Cardiac muscle cell (in vitro differentiated cells and primary cell): ENCODE data around the gene VASH2. TPM values are rescaled to one million over a fixed set of nuclear protein-coding genes. Genes with fewer than 3 reads are reported as not detected.

Experiments
- DNase-seq, 2 donors: peaks; one replicate each; pipeline versions ENCODE4 v3.0.0 to v3.0.0-alpha.2; 2010 to 2017; ENCODE audit warnings: low read depth in 1 of 2, low spot score in 1 of 2
- H3K27ac ChIP-seq: fragments of 200-600 bp; sonication (generic); 2 replicates; pipeline ENCODE4 v1.5.1; 2016
- H3K27me3 ChIP-seq: fragments of 200-600 bp; sonication (generic); 2 replicates; pipeline ENCODE4 v1.6.0; 2016; ENCODE audit warnings: control low read depth
- H3K36me3 ChIP-seq: fragments of 200-600 bp; sonication (generic); 2 replicates; pipeline ENCODE4 v1.5.1; 2016; ENCODE audit warnings: control low read depth
- H3K4me1 ChIP-seq: fragments of 200-600 bp; sonication (generic); 2 replicates; pipeline ENCODE4 v1.8.1; 2017; ENCODE audit warnings: low read depth, mild to moderate bottlenecking, mixed run types
- H3K4me3 ChIP-seq: fragments of 200-600 bp; sonication (generic); 2 replicates; pipeline ENCODE4 v1.5.1; 2016; ENCODE audit warnings: mild to moderate bottlenecking
- H3K9me3 ChIP-seq: fragments of 200-600 bp; sonication (generic); 2 replicates; pipeline ENCODE4 v1.5.1; 2017; ENCODE audit warnings: low read depth, mild to moderate bottlenecking, control low read depth
- polyA plus RNA-seq: library from polyadenylated mRNA; unstranded; fragments of >200 nt; fragmentation: Nextera tagmentation; extraction: Ambion mirVana; gene quantifications from 2 replicates; pipeline ENCODE4 v1.2.1, GENCODE V29; 2016
- total RNA-seq: library from RNA; depleted of rRNA; stranded (reverse); fragments of >200 nt; gene quantifications from 2 replicates; pipeline ENCODE4 v1.2.3, GENCODE V29; 2016
- TF ChIP-seq, protein P1 (sequence below): IDR thresholded peaks from 2 replicates; pipeline ENCODE4 v1.5.1; 2012; ENCODE audit warnings: low read depth, mild to moderate bottlenecking, low read length

The VASH2 gene
- total and polyA plus RNA-seq, 2 experiments from 2014 or later = 3.4 to 5.8 TPM

GRCh38 chr1:212937034-212937433 is 13.3 kb upstream of the VASH2 start:
- TF ChIP-seq, protein P1, sequence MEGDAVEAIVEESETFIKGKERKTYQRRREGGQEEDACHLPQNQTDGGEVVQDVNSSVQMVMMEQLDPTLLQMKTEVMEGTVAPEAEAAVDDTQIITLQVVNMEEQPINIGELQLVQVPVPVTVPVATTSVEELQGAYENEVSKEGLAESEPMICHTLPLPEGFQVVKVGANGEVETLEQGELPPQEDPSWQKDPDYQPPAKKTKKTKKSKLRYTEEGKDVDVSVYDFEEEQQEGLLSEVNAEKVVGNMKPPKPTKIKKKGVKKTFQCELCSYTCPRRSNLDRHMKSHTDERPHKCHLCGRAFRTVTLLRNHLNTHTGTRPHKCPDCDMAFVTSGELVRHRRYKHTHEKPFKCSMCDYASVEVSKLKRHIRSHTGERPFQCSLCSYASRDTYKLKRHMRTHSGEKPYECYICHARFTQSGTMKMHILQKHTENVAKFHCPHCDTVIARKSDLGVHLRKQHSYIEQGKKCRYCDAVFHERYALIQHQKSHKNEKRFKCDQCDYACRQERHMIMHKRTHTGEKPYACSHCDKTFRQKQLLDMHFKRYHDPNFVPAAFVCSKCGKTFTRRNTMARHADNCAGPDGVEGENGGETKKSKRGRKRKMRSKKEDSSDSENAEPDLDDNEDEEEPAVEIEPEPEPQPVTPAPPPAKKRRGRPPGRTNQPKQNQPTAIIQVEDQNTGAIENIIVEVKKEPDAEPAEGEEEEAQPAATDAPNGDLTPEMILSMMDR = no peak
- DNase-seq = no peak
- H3K4me3 ChIP-seq = no peak overlapping the region

DNA sequence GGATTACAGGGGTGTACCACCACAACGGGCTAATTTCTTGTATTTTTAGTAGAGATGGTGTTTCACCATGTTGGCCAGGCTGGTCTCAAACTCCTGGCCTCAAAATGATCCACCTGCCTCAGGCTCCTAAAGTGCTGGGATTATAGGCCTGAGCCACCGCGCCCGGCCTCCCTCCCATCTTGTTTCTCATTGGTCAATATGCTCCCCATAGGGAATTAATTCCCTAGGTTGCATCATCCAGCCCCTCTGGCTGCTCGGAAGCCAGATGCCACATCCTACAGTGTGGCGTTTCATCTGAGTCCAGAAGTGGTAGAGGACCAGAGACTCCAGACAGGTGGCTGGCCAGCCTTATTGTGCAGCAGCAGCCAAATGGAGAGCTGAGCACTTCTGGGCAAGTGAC is 11.5 kb upstream of the VASH2 start:
- no peak for DNase-seq
- no peaks in the 10 kb centered on the region for H3K36me3 ChIP-seq
- no peak overlapping the region for H3K4me3 ChIP-seq
- no peaks in the 10 kb centered on the region for H3K27me3 ChIP-seq
- TF ChIP-seq, protein P1 = no peak
- no peaks in the 10 kb centered on the region for H3K9me3 ChIP-seq
- no peaks in the 10 kb centered on the region for H3K4me1 ChIP-seq
- no peak overlapping the region for H3K27ac ChIP-seq

More at GRCh38 chr1:212937034-212937433, 13.3 kb upstream of the VASH2 start:
- H3K9me3 ChIP-seq = no peaks in the 10 kb centered on the region
- H3K27me3 ChIP-seq = no peaks in the 10 kb centered on the region
- no peaks in the 10 kb centered on the region for H3K4me1 ChIP-seq
- H3K36me3 ChIP-seq = no peaks in the 10 kb centered on the region
- H3K27ac ChIP-seq = no peak overlapping the region

GRCh38 chr1:212941452-212941851 is 8.9 kb upstream of the VASH2 start:
- Histone ChIP-seq H3K27ac (no peak overlapping the region), H3K9me3 (no peaks in the 10 kb centered on the region), H3K4me1 (no peaks in the 10 kb centered on the region), H3K27me3 (no peaks in the 10 kb centered on the region), H3K4me3 (no peak overlapping the region), H3K36me3 (no peaks in the 10 kb centered on the region)
- DNase-seq = no peak
- TF ChIP-seq, protein P1 = no peak

DNA sequence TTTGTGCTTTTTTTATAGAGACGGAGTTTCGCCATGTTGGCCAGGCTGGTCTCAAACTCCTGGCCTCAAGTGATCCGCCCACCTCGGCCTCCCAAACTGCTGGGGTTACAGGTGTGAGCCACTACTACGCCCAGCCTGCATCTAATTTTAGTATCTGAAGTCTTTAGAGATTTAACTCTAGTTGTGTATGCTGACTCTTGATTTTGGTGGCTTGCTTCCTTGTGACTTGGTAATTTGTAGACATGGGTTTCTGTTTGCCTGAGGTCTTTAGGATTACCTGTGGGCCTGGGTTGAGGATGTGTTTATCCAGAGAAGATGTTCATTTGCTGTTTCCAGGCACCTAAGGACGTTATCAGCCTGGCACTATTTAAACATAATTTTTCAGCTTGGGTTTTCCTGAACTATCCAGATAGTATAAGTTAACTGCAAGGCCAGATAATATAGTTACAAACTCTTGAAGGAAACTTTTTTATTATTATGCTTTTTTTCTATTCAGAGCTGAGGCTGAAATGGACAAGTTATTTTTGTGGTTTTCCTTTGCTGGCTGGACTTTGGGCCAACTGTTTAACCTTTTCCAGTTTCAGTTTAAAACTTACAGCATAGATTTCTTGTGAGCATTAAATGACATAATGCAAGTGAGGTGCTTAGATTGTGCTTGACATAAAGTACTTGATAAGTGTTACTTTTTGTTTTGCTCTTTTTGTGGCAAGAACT is 7.5 kb upstream of the VASH2 start:
- peak in 1 of 2 donors; percentile 25 for DNase-seq
- Histone ChIP-seq H3K27me3 (no peaks in the 10 kb centered on the region), H3K4me3 (no peak overlapping the region), H3K27ac (no peak overlapping the region), H3K9me3 (no peaks in the 10 kb centered on the region), H3K4me1 (no peaks in the 10 kb centered on the region), H3K36me3 (no peaks in the 10 kb centered on the region)
- TF ChIP-seq, protein P1 = no peak

DNA sequence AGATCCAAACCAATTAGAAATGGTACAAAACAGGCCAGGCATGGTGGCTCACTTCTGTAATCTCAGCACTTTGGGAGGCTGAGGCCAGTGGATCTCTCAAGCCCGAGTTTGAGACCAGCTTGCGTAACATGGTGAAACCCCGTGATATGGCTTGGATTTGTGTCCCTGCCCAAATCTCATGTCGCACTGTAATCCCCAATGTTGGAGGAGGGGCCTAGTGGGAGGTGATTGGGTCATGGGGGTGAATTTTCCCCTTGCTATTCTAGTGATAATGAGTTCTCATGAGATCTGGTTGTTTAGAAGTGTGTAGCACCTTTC is 7.0 kb upstream of the VASH2 start:
- DNase-seq = peak in 1 of 2 donors; percentile 27
- H3K4me1 ChIP-seq = no peaks in the 10 kb centered on the region
- TF ChIP-seq, protein P1 = no peak
- no peaks in the 10 kb centered on the region for H3K36me3 ChIP-seq
- no peaks in the 10 kb centered on the region for H3K27me3 ChIP-seq
- no peak overlapping the region for H3K4me3 ChIP-seq
- no peaks in the 10 kb centered on the region for H3K9me3 ChIP-seq
- no peak overlapping the region for H3K27ac ChIP-seq
